ENCODE measurements around the gene GALNT13.

GALNT13 gene

GRCh38 chr2:154497019-154497418 lies 625.3 kb downstream of the GALNT13 start:
- DNase-seq = no peak
